ENCODE measurements around the gene GJA10. TPM values are rescaled to one million over a fixed set of nuclear protein-coding genes. Genes with fewer than 3 reads are reported as not detected.

The GJA10 gene
- total and polyA plus RNA-seq, 4 donors = not detected

Other genes starting within 250 kb of the GJA10 start
- gene MDN1, start 74.7 kb upstream of the GJA10 start, total RNA-seq = 10 to 100 TPM; 30.8 to 37.1 TPM
- gene MDN1, start 74.7 kb upstream of the GJA10 start, polyA plus RNA-seq = 10 to 100 TPM; 10.1 to 14.8 TPM
- gene CASP8AP2, start 64.6 kb upstream of the GJA10 start, total RNA-seq = 10 to 100 TPM; 16.3 to 20.6 TPM
- gene CASP8AP2, start 64.6 kb upstream of the GJA10 start, polyA plus RNA-seq = 1 to 10 TPM; 7.1 to 7.9 TPM

All from aorta (tissue), 4 donors.